Left ventricle myocardium superior (tissue), 1 donor: ENCODE data around the gene IFT122. TPM values are rescaled to one million over a fixed set of nuclear protein-coding genes. Genes with fewer than 3 reads are reported as not detected.
"Not testable (repeated sequence)": the region's sequence is repeated elsewhere in the genome, so short reads cannot be mapped to it uniquely, and the experiment has no call there.

Experiments used
- ATAC-seq: fragments of 200-7000 bp; cut with Tn5 transposase; one replicate; pipeline ENCODE4 v1.9.1; 2020; ENCODE audit warnings: mild to moderate bottlenecking, moderate library complexity
- DNase-seq: peaks from one replicate; pipeline ENCODE4 v3.0.0-alpha.2; 2020
- intact Hi-C: fragments of 100-400 bp; cut with micrococcal nuclease; formaldehyde crosslinking; loops from one replicate; pipeline ENCODE4 v1.11.0; 2022
- total RNA-seq: library from RNA; stranded (reverse); fragmentation: NEBNext Ultra II Directional; extraction: Animal tissue kit (Norgen Biotek cat#: 25700); gene quantifications from one replicate; pipeline ENCODE4 v1.2.1, GENCODE V29; 2021
- donor health status: DM: no; HTN: yes; CAD: no; lungs with severe emphysema.

IFT122 gene
- total RNA-seq, 1 donor from 2014 or later = 16.8 TPM

- no peak for DNase-seq
- intact Hi-C loops = no loop called here
- ATAC-seq = no peak
These were observed 63.7 kb downstream of the IFT122 start for GRCh38 chr3:129503471-129504291.

GRCh38 chr3:129504471-129505100 is 64.6 kb downstream of the IFT122 start:
- ATAC-seq (peak; percentile 79), DNase-seq (no peak)
- intact Hi-C loops = no loop called here

- intact Hi-C loops = no loop called here
- DNase-seq (no peak), ATAC-seq (no peak)
These were observed 65.3 kb downstream of the IFT122 start for GRCh38 chr3:129505341-129505740.

- DNase-seq (no peak), ATAC-seq (no peak)
- intact Hi-C loops = no loop called here
These were observed 66.3 kb downstream of the IFT122 start for GRCh38 chr3:129506231-129506742.

- intact Hi-C loops = no loop called here
- DNase-seq = peak; percentile 70
- ATAC-seq = peak; percentile 74
These were observed 67.3 kb downstream of the IFT122 start for GRCh38 chr3:129507181-129507831.

GRCh38 chr3:129512595-129512994 is 72.6 kb downstream of the IFT122 start:
- intact Hi-C loops = no loop called here
- ATAC-seq (no peak), DNase-seq (no peak)

- intact Hi-C loops = no loop called here
- ATAC-seq = no peak
- no peak for DNase-seq
These were observed 73.7 kb downstream of the IFT122 start for GRCh38 chr3:129513705-129514104.

- DNase-seq = no peak
- peak; percentile 78 for ATAC-seq
These were observed 74.1 kb downstream of the IFT122 start for GRCh38 chr3:129514110-129514509.

GRCh38 chr3:129514563-129514962 is 74.5 kb downstream of the IFT122 start:
- intact Hi-C loops = no loop called here
- ATAC-seq (no peak), DNase-seq (no peak)

More at GRCh38 chr3:129514110-129514509, 74.1 kb downstream of the IFT122 start:
- intact Hi-C loops = no loop called here

GRCh38 chr3:129515108-129515820 is 75.2 kb downstream of the IFT122 start:
- DNase-seq, intact Hi-C loops, ATAC-seq: not testable (repeated sequence)

- intact Hi-C loops, DNase-seq, ATAC-seq: not testable (repeated sequence)
These were observed 75.9 kb downstream of the IFT122 start for GRCh38 chr3:129515821-129516432.

GRCh38 chr3:129517516-129517915 is 77.5 kb downstream of the IFT122 start:
- DNase-seq (no peak), ATAC-seq (no peak)
- intact Hi-C loops = no loop called here

GRCh38 chr3:129518038-129518561 is 78.1 kb downstream of the IFT122 start:
- intact Hi-C loops = no loop called here
- ATAC-seq (no peak), DNase-seq (no peak)

GRCh38 chr3:129518581-129518980 is 78.6 kb downstream of the IFT122 start:
- ATAC-seq (no peak), DNase-seq (no peak)
- intact Hi-C loops = no loop called here

- ATAC-seq = no peak
These were observed 79.4 kb downstream of the IFT122 start for GRCh38 chr3:129519449-129519848.

GRCh38 chr3:129519896-129520715 is 80.1 kb downstream of the IFT122 start:
- ATAC-seq = no peak
- intact Hi-C loops = no loop called here
- DNase-seq = no peak

More at GRCh38 chr3:129519449-129519848, 79.4 kb downstream of the IFT122 start:
- intact Hi-C loops = no loop called here
- no peak for DNase-seq

GRCh38 chr3:129520960-129521359 is 80.9 kb downstream of the IFT122 start:
- intact Hi-C loops = no loop called here
- DNase-seq = no peak
- no peak for ATAC-seq

GRCh38 chr3:129521611-129522010 is 81.6 kb downstream of the IFT122 start:
- DNase-seq (no peak), ATAC-seq (no peak)
- intact Hi-C loops = no loop called here
